ENCODE data around the gene MRGPRF. TPM values are rescaled to one million over a fixed set of nuclear protein-coding genes. Genes with fewer than 3 reads are reported as not detected.

MRGPRF gene
- polyA plus RNA-seq, 1 donor from 2014 or later: not detected

DNA sequence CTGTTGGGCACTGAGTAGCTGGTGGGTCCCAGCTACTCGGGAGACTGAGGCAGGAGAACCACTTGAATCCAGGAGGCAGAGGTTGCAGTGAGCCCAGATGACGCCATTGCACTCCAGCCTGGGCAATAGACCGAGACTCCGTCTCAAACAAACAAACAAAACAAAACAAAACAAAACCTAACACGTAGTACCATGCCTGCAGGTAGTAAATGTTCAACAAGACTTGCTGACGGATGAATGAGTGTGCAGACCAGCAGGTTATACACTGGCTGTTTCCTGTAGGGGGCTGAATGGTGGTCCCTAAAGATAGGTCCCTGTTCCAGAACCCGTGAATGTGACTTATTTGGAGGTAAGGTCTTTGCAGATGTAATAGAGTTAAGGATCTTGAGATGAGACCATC, 19.5 kb downstream of the MRGPRF start:
- no peak overlapping the region for H2AFZ ChIP-seq (ENCODE audit: low read depth, low read length)
- no peaks in the 10 kb centered on the region for H3K9me3 ChIP-seq (ENCODE audit: low read length)
- no peaks in the 10 kb centered on the region for H3K79me2 ChIP-seq (replicated peaks; ENCODE audit: insufficient read depth, low read length)
- no peak overlapping the region for H3K4me2 ChIP-seq (ENCODE audit: low read length)
- no peak overlapping the region for H3K9ac ChIP-seq (ENCODE audit: low read length)
- no peak for TF ChIP-seq SMC3 (conservative IDR thresholded peaks at IDR 0.05; ENCODE audit: poor library complexity)
- TF ChIP-seq RAD21 (conservative IDR thresholded peaks at IDR 0.05): no peak
- TF ChIP-seq REST (IDR thresholded peaks at IDR 0.05; ENCODE audit: borderline replicate concordance): no peak
- no peak for TF ChIP-seq MXI1 (conservative IDR thresholded peaks at IDR 0.05; ENCODE audit: poor library complexity, severe bottlenecking)
- no peak for TF ChIP-seq POLR2AphosphoS5 (IDR thresholded peaks at IDR 0.05)
- TF ChIP-seq TAF1 (IDR thresholded peaks at IDR 0.05; ENCODE audit: low read depth): no peak
- TF ChIP-seq EZH2 (IDR thresholded peaks at IDR 0.05; ENCODE audit: borderline replicate concordance, insufficient read depth, low read length, poor library complexity, severe bottlenecking): no peak
- no peak for TF ChIP-seq EP300 (conservative IDR thresholded peaks at IDR 0.05; ENCODE audit: poor library complexity, severe bottlenecking)
- TF ChIP-seq CTCF (IDR thresholded peaks at IDR 0.05; ENCODE audit: poor library complexity, severe bottlenecking): no peak
- H3F3A ChIP-seq (ENCODE audit: insufficient read depth, low read length, poor library complexity, severe bottlenecking): no peaks in the 10 kb centered on the region
- no peak overlapping the region for H3K4me3 ChIP-seq (ENCODE audit: low read length)
- H3K36me3 ChIP-seq (ENCODE audit: insufficient read depth, low read length): no peaks in the 10 kb centered on the region
- H4K20me1 ChIP-seq (ENCODE audit: insufficient read depth): no peaks in the 10 kb centered on the region
- no peaks in the 10 kb centered on the region for H3K27me3 ChIP-seq (ENCODE audit: insufficient read depth, low read depth, low read length)
- no peaks in the 10 kb centered on the region for H3K9me2 ChIP-seq (ENCODE audit: insufficient read depth, low read length)
- H3K27ac ChIP-seq (ENCODE audit: low read length): no peak overlapping the region

GRCh38 chr11:68992743-68993255, 20.2 kb downstream of the MRGPRF start:
- Histone ChIP-seq H3K27me3 (ENCODE audit: insufficient read depth, low read depth, low read length) (no peaks in the 10 kb centered on the region), H3K9ac (ENCODE audit: low read length) (no peak overlapping the region), H3K36me3 (ENCODE audit: insufficient read depth, low read length) (no peaks in the 10 kb centered on the region), H3K4me3 (ENCODE audit: low read length) (no peak overlapping the region), H3K79me2 (replicated peaks; ENCODE audit: insufficient read depth, low read length) (no peaks in the 10 kb centered on the region), H3K9me2 (ENCODE audit: insufficient read depth, low read length) (no peaks in the 10 kb centered on the region), H3F3A (ENCODE audit: insufficient read depth, low read length, poor library complexity, severe bottlenecking) (no peaks in the 10 kb centered on the region), H3K9me3 (ENCODE audit: low read length) (no peaks in the 10 kb centered on the region), H4K20me1 (ENCODE audit: insufficient read depth) (no peaks in the 10 kb centered on the region), H2AFZ (ENCODE audit: low read depth, low read length) (no peak overlapping the region), H3K4me2 (ENCODE audit: low read length) (no peak overlapping the region), H3K27ac (ENCODE audit: low read length) (no peak overlapping the region)
- TF ChIP-seq POLR2AphosphoS5 (IDR thresholded peaks at IDR 0.05) (no peak), SMC3 (conservative IDR thresholded peaks at IDR 0.05; ENCODE audit: poor library complexity) (no peak), RAD21 (conservative IDR thresholded peaks at IDR 0.05) (no peak)

All from neural cell (in vitro differentiated cells).